ENCODE results near the gene SIGLEC1.
A peak's percentile ranks its signal among the peaks of the same experiment; 100 is the strongest.

Gene SIGLEC1

GRCh38 chr20:3744806-3745685 lies 32.6 kb upstream of the SIGLEC1 start:
- DNase-seq (ENCODE audit: low read depth in 3 of 3) = peak; percentile 49 to 77 (median 51)

GRCh38 chr20:3744037-3744436 lies 31.6 kb upstream of the SIGLEC1 start:
- DNase-seq (ENCODE audit: low read depth in 3 of 3) = no peak

GRCh38 chr20:3743251-3743650 lies 30.9 kb upstream of the SIGLEC1 start:
- no peak for DNase-seq (ENCODE audit: low read depth in 3 of 3)

- DNase-seq (ENCODE audit: low read depth in 3 of 3) = no peak
Observed at GRCh38 chr20:3741836-3742458, 29.5 kb upstream of the SIGLEC1 start.

GRCh38 chr20:3740615-3741301 lies 28.4 kb upstream of the SIGLEC1 start:
- no peak for DNase-seq (ENCODE audit: low read depth in 3 of 3)

- DNase-seq (ENCODE audit: low read depth in 3 of 3) = no peak
Observed at GRCh38 chr20:3739926-3740451, 27.6 kb upstream of the SIGLEC1 start.

- DNase-seq (ENCODE audit: low read depth in 3 of 3) = no peak
Observed at GRCh38 chr20:3739054-3739925, 26.9 kb upstream of the SIGLEC1 start.

- no peak for DNase-seq (ENCODE audit: low read depth in 3 of 3)
Observed at GRCh38 chr20:3738111-3739053, 26.0 kb upstream of the SIGLEC1 start.

GRCh38 chr20:3735768-3736167 lies 23.4 kb upstream of the SIGLEC1 start:
- no peak for DNase-seq (ENCODE audit: low read depth in 3 of 3)

- DNase-seq (ENCODE audit: low read depth in 3 of 3) = no peak
Observed at GRCh38 chr20:3734111-3734843, 21.9 kb upstream of the SIGLEC1 start.

- DNase-seq (ENCODE audit: low read depth in 3 of 3) = no peak
Observed at GRCh38 chr20:3733119-3733995, 21.0 kb upstream of the SIGLEC1 start.

GRCh38 chr20:3732327-3733118 lies 20.1 kb upstream of the SIGLEC1 start, which contains the start of gene HSPA12B:
TSS of gene HSPA12B (plus strand) at chr20:3732685. CDS start at chr20:3738675, 5,990 bp downstream.
- no peak for DNase-seq (ENCODE audit: low read depth in 3 of 3)

GRCh38 chr20:3731944-3732326 lies 19.5 kb upstream of the SIGLEC1 start:
- no peak for DNase-seq (ENCODE audit: low read depth in 3 of 3)

- DNase-seq (ENCODE audit: low read depth in 3 of 3) = no peak
Observed at GRCh38 chr20:3730803-3731672, 18.6 kb upstream of the SIGLEC1 start.

- DNase-seq (ENCODE audit: low read depth in 3 of 3) = no peak
Observed at GRCh38 chr20:3729811-3730540, 17.6 kb upstream of the SIGLEC1 start.

- DNase-seq (ENCODE audit: low read depth in 3 of 3) = no peak
Observed at GRCh38 chr20:3729378-3729777, 17.0 kb upstream of the SIGLEC1 start.
